B cell (primary cell): ENCODE data around the gene DACH1. TPM values are rescaled to one million over a fixed set of nuclear protein-coding genes. Genes with fewer than 3 reads are reported as not detected.

Experiments
- ATAC-seq: fragments of 200-7000 bp; cut with Tn5 transposase; one replicate; pipeline ENCODE4 v1.10.0; 2021; ENCODE audit warnings: low read depth, mild to moderate bottlenecking, moderate number of reproducible peaks, moderate library complexity
- CTCF ChIA-PET: fragments of 350-600 bp; sonication (Branson Sonifier 250); formaldehyde crosslinking; loops from one replicate; lab custom pipeline; 2021; ENCODE audit warnings: antibody characterized with exemption, inconsistent platforms; lab: Charles Lee
- POLR2A ChIA-PET: fragments of 350-600 bp; sonication (Branson Sonifier 250); formaldehyde crosslinking; loops from one replicate; lab custom pipeline; 2021; ENCODE audit warnings: antibody characterized with exemption; lab: Charles Lee
- DNase-seq: peaks from one replicate; pipeline ENCODE4 v3.0.0; 2013
- H2AFZ ChIP-seq: 2 replicates; pipeline ENCODE4 v1.6.1; 2012; ENCODE audit warnings: mild to moderate bottlenecking, low read depth, low read length; ENCODE audit not compliant: insufficient read depth, poor library complexity, severe bottlenecking
- H3K27ac ChIP-seq, 2 donors: 1 replicate in 1 of 2; 2 replicates in 1 of 2; pipeline ENCODE4 v1.5.1; 2012 to 2013; ENCODE audit warnings: low read length in 2 of 2, mild to moderate bottlenecking in 2 of 2, moderate library complexity in 1 of 2
- H3K27me3 ChIP-seq, 4 experiments: fragments of 200-600 bp in 1 of 4; sonication (generic) in 1 of 4; replicated peaks in 1 of 4; 1 replicate in 2 of 4; 2 replicates in 2 of 4; pipeline versions ENCODE4 v1.6.1 to v1.7.0; 2013 to 2016; ENCODE audit warnings: low read length in 3 of 4, mild to moderate bottlenecking in 2 of 4, mixed read lengths in 1 of 4, moderate library complexity in 1 of 4; ENCODE audit not compliant: insufficient read depth in 4 of 4, control insufficient read depth in 3 of 4; ENCODE audit errors: control extremely low read depth in 1 of 4
- H3K36me3 ChIP-seq, 2 experiments: replicated peaks in 1 of 2; 1 replicate in 1 of 2; 2 replicates in 1 of 2; pipeline versions ENCODE4 v1.6.1 to v1.7.1; 2013; ENCODE audit warnings: low read length in 1 of 2; ENCODE audit not compliant: insufficient read depth in 2 of 2, control insufficient read depth in 1 of 2; ENCODE audit errors: control extremely low read depth in 1 of 2, extremely low read depth in 1 of 2
- H3K4me1 ChIP-seq, 2 donors: fragments of 200-600 bp in 1 of 2; sonication (generic) in 1 of 2; 1 replicate in 1 of 2; 2 replicates in 1 of 2; pipeline versions ENCODE4 v1.5.1 to v1.6.1; 2013 to 2017; ENCODE audit warnings: low read length in 2 of 2; ENCODE audit not compliant: control insufficient read depth in 2 of 2, insufficient read depth in 2 of 2
- H3K4me2 ChIP-seq: replicated peaks from 2 replicates; pipeline ENCODE3; 2012; ENCODE audit warnings: mild to moderate bottlenecking, low read depth, low read length; ENCODE audit not compliant: poor library complexity, severe bottlenecking
- H3K4me3 ChIP-seq, 5 experiments: fragments of 200-600 bp in 1 of 5; sonication (generic) in 1 of 5; 1 replicate in 3 of 5; 2 replicates in 2 of 5; pipeline versions ENCODE4 v1.5.1 to v1.7.0; 2011 to 2016; ENCODE audit warnings: low read length in 4 of 5, mild to moderate bottlenecking in 4 of 5, low read depth in 2 of 5, control low read depth in 1 of 5, moderate library complexity in 1 of 5; ENCODE audit not compliant: insufficient read depth in 1 of 5; ENCODE audit errors: control extremely low read depth in 1 of 5, extremely low read depth in 1 of 5
- H3K79me2 ChIP-seq: fragments of 200-600 bp; sonication (generic); one replicate; pipeline ENCODE4 v1.6.0; 2016; ENCODE audit warnings: low read length; ENCODE audit not compliant: control insufficient read depth, insufficient read depth
- H3K9ac ChIP-seq: fragments of 200-600 bp; sonication (generic); 2 replicates; pipeline ENCODE4 v1.6.1; 2017; ENCODE audit warnings: mild to moderate bottlenecking, low read length, moderate library complexity
- H3K9me3 ChIP-seq, 3 donors: one replicate each; pipeline versions ENCODE4 v1.6.1 to v1.7.1; 2013; ENCODE audit warnings: low read length in 2 of 3; ENCODE audit not compliant: control insufficient read depth in 2 of 3, insufficient read depth in 1 of 3; ENCODE audit errors: control extremely low read depth in 1 of 3
- H4K20me1 ChIP-seq: 2 replicates; pipeline ENCODE4 v1.6.0; 2012; ENCODE audit warnings: mild to moderate bottlenecking, low read length; ENCODE audit not compliant: insufficient read depth, control insufficient read depth, poor library complexity, severe bottlenecking
- H3K27ac Mint-ChIP-seq: one replicate; pipeline ENCODE4 v1.8.0; 2021; ENCODE audit warnings: mixed read lengths
- H3K27me3 Mint-ChIP-seq: one replicate; pipeline ENCODE4 v1.8.0; 2021; ENCODE audit warnings: mixed read lengths
- H3K4me1 Mint-ChIP-seq: one replicate; pipeline ENCODE4 v1.8.0; 2021; ENCODE audit warnings: mixed read lengths
- H3K4me3 Mint-ChIP-seq: one replicate; pipeline ENCODE4 v1.8.0; 2021; ENCODE audit warnings: mixed read lengths
- H3K9me3 Mint-ChIP-seq: one replicate; pipeline ENCODE4 v1.8.0; 2022; ENCODE audit warnings: mixed read lengths; ENCODE audit not compliant: insufficient read depth
- EZH2 ChIP-seq: IDR thresholded peaks from 2 replicates; pipeline ENCODE4 v1.6.1; 2012; ENCODE audit warnings: borderline replicate concordance, low read depth, mild to moderate bottlenecking, moderate library complexity, low read length; ENCODE audit not compliant: insufficient read depth, poor library complexity, severe bottlenecking
- WGBS: methylation state at CpG from one replicate; pipeline ENCODE4 v1.1.5; 2013; ENCODE audit warnings: missing lambda C conversion rate; ENCODE audit not compliant: insufficient coverage; 5-methylcytosine and 5-hydroxymethylcytosine counted together
- intact Hi-C: fragments of 100-400 bp; cut with micrococcal nuclease; formaldehyde crosslinking; loops from one replicate; pipeline ENCODE4 v1.10.0; 2022
- polyA plus RNA-seq: library from polyadenylated mRNA; depleted of rRNA; stranded (reverse); fragments of >200 nt; gene quantifications from 2 replicates; pipeline ENCODE4 v1.2.3, GENCODE V29; 2012
- total RNA-seq, 2 donors: library from RNA; stranded (reverse); fragments of 120-200 nt in 1 of 2; gene quantifications; 1 replicate in 1 of 2; 2 replicates in 1 of 2; pipeline versions ENCODE4 v1.2.3 to v1.2.4, GENCODE V29; 2013 to 2022
- TF ChIP-seq, protein P1 (sequence below): fragments of 200-600 bp; IDR thresholded peaks from one replicate; pipeline ENCODE4 v1.8.0; 2022; ENCODE audit warnings: antibody characterized with exemption, mild to moderate bottlenecking

DACH1 gene
- total and polyA plus RNA-seq, 2 donors (not counting 1 experiment from before 2014, with no cell fraction given), result not detected

DNA sequence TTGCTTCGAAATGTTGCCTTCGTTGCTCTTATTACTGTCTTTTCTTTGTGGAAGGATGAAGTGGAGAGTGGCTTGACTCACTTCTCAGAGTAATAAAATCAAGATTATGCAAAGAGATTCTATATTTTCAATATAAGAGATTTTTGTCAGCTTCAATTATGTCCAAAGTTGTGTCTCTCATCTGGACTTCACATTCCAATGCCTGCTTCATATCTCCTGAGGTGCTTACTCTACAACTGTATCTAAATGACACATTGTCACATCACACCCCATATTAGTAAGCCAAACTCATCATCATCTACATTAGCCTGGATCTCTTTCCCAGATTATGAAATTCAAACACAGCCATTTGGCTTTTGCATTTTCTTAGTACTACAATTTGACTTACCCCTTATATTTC, 409.4 kb downstream of the DACH1 start:
- no peaks in the 10 kb centered on the region for H3K9me3 ChIP-seq
- POLR2A ChIA-PET, result no interaction called here
- H3K27me3 ChIP-seq, result no peaks in the 10 kb centered on the region
- H4K20me1 ChIP-seq, result no peaks in the 10 kb centered on the region
- no peak overlapping the region for H3K4me3 ChIP-seq
- H2AFZ ChIP-seq, result no peak overlapping the region
- WGBS, result no CpG with 5 or more reads among the region's 2 CpGs
- ATAC-seq (no peak), DNase-seq (no peak)
- no peak overlapping the region for H3K27ac Mint-ChIP-seq
- intact Hi-C loops, result no loop called here
- no peaks in the 10 kb centered on the region for H3K9me3 Mint-ChIP-seq
- H3K4me3 Mint-ChIP-seq, result no peak overlapping the region
- no peaks in the 10 kb centered on the region for H3K79me2 ChIP-seq
- TF ChIP-seq EZH2, result no peak
- TF ChIP-seq, protein P1, sequence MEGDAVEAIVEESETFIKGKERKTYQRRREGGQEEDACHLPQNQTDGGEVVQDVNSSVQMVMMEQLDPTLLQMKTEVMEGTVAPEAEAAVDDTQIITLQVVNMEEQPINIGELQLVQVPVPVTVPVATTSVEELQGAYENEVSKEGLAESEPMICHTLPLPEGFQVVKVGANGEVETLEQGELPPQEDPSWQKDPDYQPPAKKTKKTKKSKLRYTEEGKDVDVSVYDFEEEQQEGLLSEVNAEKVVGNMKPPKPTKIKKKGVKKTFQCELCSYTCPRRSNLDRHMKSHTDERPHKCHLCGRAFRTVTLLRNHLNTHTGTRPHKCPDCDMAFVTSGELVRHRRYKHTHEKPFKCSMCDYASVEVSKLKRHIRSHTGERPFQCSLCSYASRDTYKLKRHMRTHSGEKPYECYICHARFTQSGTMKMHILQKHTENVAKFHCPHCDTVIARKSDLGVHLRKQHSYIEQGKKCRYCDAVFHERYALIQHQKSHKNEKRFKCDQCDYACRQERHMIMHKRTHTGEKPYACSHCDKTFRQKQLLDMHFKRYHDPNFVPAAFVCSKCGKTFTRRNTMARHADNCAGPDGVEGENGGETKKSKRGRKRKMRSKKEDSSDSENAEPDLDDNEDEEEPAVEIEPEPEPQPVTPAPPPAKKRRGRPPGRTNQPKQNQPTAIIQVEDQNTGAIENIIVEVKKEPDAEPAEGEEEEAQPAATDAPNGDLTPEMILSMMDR, result no peak
- no peaks in the 10 kb centered on the region for H3K4me1 ChIP-seq
- H3K36me3 ChIP-seq, result no peaks in the 10 kb centered on the region
- CTCF ChIA-PET, result no interaction called here
- no peaks in the 10 kb centered on the region for H3K4me1 Mint-ChIP-seq
- H3K27me3 Mint-ChIP-seq, result no peaks in the 10 kb centered on the region
- no peak overlapping the region for H3K9ac ChIP-seq
- no peak overlapping the region for H3K4me2 ChIP-seq
- no peak overlapping the region for H3K27ac ChIP-seq

DNA sequence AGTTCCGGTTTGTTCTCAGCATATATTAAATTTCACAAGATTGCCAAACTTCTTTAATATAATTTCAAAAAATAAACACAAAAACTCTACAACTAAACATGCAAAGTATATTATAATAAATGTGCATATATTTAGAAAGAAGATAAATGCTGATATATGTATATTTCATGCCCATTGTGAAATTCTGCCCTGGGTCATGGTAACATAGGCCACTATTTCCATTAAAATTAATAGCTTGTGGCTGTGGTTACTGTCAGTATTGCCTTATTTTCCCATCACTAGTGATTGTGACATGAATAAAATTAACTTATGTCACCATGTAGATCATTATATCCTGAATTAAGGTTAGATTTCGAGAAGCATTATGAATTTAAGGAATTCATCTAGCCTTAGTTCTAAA, 410.9 kb downstream of the DACH1 start:
- no peak overlapping the region for H3K27ac Mint-ChIP-seq

More for the DNA sequence above, 410.9 kb downstream of the DACH1 start:
- POLR2A ChIA-PET, result no interaction called here
- Histone ChIP-seq H3K27me3 (no peaks in the 10 kb centered on the region), H3K9ac (no peak overlapping the region), H4K20me1 (no peaks in the 10 kb centered on the region), H3K27ac (no peak overlapping the region), H3K4me3 (no peak overlapping the region), H2AFZ (no peak overlapping the region), H3K9me3 (no peaks in the 10 kb centered on the region), H3K4me2 (no peak overlapping the region), H3K36me3 (no peaks in the 10 kb centered on the region), H3K4me1 (no peaks in the 10 kb centered on the region), H3K79me2 (no peaks in the 10 kb centered on the region)
- TF ChIP-seq, protein P1, result no peak
- TF ChIP-seq EZH2, result no peak
- H3K4me3 Mint-ChIP-seq, result no peak overlapping the region
- DNase-seq, result no peak
- intact Hi-C loops, result no loop called here
- WGBS, result no CpG with 5 or more reads among the region's 2 CpGs
- CTCF ChIA-PET, result no interaction called here
- H3K4me1 Mint-ChIP-seq, result no peaks in the 10 kb centered on the region
- no peaks in the 10 kb centered on the region for H3K9me3 Mint-ChIP-seq
- ATAC-seq, result no peak
- H3K27me3 Mint-ChIP-seq, result no peaks in the 10 kb centered on the region
